Hematopoietic multipotent progenitor cell treated with erythropoietin and hydrocortisone succinate and interleukin-3 and kit ligand, for 17 days (in vitro differentiated cells): Measurements from ENCODE around the gene ZNF471.

Experiments
- DNase-seq: peaks from one replicate; pipeline ENCODE4 v3.0.0-alpha.2; 2015; ENCODE audit warnings: low spot score

ZNF471 gene

DNA sequence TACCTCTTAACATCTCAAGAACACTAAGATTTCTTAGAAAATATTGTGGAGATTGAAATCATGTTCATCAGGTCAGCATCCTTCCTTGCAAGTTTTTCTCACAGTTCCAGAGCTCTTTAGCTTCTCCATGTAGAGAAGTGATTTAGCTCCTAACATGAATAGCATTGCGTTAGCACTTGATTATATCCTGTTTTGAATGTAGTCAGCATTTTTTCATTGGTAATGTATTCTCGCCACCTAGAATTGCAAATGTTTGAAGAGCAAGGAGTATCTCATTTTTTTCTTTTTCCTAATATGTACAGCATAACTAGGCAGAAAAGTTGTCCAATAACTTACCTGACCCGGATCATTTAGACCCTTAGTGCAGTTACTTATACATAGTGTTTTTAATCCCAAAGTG is 66.3 kb downstream of the ZNF471 start:
- DNase-seq = no peak

DNA sequence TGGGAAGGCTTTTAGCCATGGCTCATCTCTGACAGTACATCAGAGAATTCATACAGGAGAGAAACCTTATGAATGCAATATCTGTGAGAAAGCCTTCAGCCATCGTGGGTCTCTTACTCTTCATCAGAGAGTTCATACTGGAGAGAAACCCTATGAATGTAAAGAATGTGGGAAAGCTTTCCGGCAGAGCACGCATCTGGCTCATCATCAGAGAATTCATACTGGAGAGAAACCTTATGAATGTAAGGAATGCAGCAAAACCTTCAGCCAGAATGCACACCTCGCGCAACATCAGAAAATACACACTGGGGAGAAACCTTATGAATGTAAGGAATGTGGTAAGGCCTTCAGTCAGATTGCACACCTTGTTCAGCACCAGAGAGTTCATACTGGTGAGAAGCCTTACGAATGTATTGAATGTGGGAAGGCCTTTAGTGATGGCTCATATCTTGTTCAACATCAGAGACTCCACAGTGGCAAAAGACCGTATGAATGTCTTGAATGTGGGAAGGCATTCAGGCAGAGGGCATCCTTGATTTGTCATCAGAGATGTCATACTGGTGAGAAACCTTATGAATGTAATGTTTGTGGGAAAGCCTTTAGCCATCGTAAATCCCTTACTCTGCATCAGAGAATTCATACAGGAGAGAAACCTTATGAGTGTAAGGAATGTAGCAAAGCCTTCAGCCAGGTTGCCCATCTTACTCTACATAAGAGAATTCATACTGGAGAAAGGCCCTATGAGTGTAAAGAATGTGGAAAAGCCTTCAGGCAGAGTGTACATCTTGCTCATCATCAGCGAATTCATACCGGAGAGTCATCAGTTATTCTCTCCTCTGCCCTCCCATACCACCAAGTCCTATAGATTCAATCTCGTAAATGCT is 70.3 kb downstream of the ZNF471 start:
- DNase-seq = no peak
